ENCODE results near the gene CELA1.
"Not testable (repeated sequence)": the region's sequence is repeated elsewhere in the genome, so short reads cannot be mapped to it uniquely, and the experiment has no call there.

The CELA1 gene

DNA sequence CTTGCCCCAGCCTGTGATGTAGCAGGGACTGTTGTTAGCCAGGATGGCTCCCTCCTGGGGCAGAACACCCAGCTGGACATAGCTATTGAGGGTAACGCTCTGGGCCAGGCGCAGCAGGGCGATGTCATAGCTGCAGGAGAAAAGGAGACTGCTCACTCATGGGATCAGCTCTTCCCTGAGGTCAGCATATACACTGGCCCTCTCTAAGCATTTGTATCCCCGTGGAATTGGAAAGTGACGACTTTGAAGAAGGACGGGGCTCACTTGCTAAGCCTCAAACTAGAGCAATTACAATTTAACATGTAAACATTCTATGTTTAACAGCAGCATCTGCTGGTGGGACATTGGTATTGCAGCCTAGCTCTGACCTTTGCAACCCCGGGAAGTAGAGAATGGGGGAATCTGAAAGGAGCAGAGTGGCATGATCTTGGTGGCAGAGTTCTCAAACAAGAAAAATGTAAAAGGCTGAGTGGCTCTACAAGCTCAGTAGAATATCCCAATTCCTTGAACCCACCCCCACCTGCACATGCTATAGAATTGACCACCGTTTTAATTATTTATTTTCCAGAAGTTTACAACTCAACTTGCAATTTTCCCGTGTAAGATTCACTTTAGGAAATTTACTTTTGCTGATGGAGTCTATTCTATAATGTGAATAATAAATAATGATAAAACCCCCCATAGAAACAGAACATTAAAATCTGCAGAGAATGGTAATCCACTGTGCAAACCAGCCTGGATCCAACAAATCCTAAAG, 5.0 kb downstream of the CELA1 start:
- Histone ChIP-seq H3K27me3 (ENCODE audit: insufficient read depth, poor library complexity, severe bottlenecking) (no peaks in the 10 kb centered on the region), H3K27ac (replicated peaks) (no peak overlapping the region), H3K4me3 (replicated peaks; ENCODE audit: insufficient read depth, low read length) (no peak overlapping the region)
- TF ChIP-seq SPI1 (IDR thresholded peaks at IDR 0.05; ENCODE audit: borderline replicate concordance, low read depth) (no peak), GABPA (IDR thresholded peaks at IDR 0.05; ENCODE audit: low read depth) (no peak)
- TF ChIP-seq, protein P1, sequence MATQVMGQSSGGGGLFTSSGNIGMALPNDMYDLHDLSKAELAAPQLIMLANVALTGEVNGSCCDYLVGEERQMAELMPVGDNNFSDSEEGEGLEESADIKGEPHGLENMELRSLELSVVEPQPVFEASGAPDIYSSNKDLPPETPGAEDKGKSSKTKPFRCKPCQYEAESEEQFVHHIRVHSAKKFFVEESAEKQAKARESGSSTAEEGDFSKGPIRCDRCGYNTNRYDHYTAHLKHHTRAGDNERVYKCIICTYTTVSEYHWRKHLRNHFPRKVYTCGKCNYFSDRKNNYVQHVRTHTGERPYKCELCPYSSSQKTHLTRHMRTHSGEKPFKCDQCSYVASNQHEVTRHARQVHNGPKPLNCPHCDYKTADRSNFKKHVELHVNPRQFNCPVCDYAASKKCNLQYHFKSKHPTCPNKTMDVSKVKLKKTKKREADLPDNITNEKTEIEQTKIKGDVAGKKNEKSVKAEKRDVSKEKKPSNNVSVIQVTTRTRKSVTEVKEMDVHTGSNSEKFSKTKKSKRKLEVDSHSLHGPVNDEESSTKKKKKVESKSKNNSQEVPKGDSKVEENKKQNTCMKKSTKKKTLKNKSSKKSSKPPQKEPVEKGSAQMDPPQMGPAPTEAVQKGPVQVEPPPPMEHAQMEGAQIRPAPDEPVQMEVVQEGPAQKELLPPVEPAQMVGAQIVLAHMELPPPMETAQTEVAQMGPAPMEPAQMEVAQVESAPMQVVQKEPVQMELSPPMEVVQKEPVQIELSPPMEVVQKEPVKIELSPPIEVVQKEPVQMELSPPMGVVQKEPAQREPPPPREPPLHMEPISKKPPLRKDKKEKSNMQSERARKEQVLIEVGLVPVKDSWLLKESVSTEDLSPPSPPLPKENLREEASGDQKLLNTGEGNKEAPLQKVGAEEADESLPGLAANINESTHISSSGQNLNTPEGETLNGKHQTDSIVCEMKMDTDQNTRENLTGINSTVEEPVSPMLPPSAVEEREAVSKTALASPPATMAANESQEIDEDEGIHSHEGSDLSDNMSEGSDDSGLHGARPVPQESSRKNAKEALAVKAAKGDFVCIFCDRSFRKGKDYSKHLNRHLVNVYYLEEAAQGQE (IDR thresholded peaks at IDR 0.05; ENCODE audit: insufficient replicate concordance, low read depth): no peak
- TF ChIP-seq, protein P2, sequence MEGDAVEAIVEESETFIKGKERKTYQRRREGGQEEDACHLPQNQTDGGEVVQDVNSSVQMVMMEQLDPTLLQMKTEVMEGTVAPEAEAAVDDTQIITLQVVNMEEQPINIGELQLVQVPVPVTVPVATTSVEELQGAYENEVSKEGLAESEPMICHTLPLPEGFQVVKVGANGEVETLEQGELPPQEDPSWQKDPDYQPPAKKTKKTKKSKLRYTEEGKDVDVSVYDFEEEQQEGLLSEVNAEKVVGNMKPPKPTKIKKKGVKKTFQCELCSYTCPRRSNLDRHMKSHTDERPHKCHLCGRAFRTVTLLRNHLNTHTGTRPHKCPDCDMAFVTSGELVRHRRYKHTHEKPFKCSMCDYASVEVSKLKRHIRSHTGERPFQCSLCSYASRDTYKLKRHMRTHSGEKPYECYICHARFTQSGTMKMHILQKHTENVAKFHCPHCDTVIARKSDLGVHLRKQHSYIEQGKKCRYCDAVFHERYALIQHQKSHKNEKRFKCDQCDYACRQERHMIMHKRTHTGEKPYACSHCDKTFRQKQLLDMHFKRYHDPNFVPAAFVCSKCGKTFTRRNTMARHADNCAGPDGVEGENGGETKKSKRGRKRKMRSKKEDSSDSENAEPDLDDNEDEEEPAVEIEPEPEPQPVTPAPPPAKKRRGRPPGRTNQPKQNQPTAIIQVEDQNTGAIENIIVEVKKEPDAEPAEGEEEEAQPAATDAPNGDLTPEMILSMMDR (IDR thresholded peaks at IDR 0.05; ENCODE audit: insufficient read depth, low read length): peak; percentile 99
- DNase-seq (ENCODE audit: low read depth in 1 of 2, low spot score in 1 of 2): peak in 1 of 2 experiments; percentile 76

DNA sequence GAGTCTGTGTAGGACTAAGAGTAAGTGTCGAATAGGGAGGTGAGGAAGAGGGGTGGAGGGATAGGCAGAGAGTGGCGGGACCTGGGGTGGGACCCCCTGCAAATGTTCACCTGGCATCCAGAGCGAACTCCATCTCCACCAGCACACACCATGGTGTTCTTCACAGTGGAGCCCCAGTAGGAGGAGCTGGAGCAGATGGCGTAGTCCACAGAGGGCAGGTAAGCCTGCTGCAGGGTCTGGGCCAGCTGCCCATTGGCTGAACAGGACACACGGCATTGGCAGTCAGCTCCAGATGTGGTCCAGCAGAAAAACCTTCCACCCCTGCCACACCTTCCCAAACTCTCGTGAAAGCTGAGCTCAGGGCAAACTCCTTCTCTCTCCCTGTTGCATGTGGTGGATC, 6.7 kb downstream of the CELA1 start:
- no peak overlapping the region for H3K27ac ChIP-seq (replicated peaks)
- DNase-seq (ENCODE audit: low read depth in 1 of 2, low spot score in 1 of 2): no peak
- no peaks in the 10 kb centered on the region for H3K27me3 ChIP-seq (ENCODE audit: insufficient read depth, poor library complexity, severe bottlenecking)

DNA sequence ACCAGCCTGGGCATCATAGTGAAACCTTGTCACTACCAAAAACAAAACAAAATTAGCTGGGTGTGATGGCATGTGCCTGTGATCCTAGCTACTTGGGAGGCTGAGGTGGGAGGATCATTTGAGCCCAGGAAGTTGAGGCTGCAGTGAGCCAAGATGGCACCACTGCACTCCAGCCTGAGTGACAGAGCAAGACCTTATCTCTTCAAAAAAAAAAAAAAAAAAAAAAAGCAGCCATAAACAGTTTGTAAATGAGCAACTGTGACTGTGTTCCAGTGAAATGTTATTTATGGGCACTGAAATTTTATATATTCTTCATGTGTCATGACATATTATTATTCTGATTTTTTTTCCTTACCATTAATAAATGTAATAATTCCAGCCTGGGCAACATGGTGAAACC, 9.1 kb downstream of the CELA1 start:
- H3K27me3 ChIP-seq (ENCODE audit: insufficient read depth, poor library complexity, severe bottlenecking); H3K4me3 ChIP-seq (replicated peaks; ENCODE audit: insufficient read depth, low read length): not testable (repeated sequence)

More for the DNA sequence above, 6.7 kb downstream of the CELA1 start:
- H3K4me3 ChIP-seq (replicated peaks; ENCODE audit: insufficient read depth, low read length): no peak overlapping the region
- TF ChIP-seq, protein P1 (IDR thresholded peaks at IDR 0.05; ENCODE audit: insufficient replicate concordance, low read depth): no peak
- TF ChIP-seq POLR2AphosphoS5 (IDR thresholded peaks at IDR 0.05; ENCODE audit: low read depth): no peak
- no peak for TF ChIP-seq SPI1 (IDR thresholded peaks at IDR 0.05; ENCODE audit: borderline replicate concordance, low read depth)
- no peak for TF ChIP-seq GABPA (IDR thresholded peaks at IDR 0.05; ENCODE audit: low read depth)
- TF ChIP-seq, protein P2 (IDR thresholded peaks at IDR 0.05; ENCODE audit: insufficient read depth, low read length): no peak

DNA sequence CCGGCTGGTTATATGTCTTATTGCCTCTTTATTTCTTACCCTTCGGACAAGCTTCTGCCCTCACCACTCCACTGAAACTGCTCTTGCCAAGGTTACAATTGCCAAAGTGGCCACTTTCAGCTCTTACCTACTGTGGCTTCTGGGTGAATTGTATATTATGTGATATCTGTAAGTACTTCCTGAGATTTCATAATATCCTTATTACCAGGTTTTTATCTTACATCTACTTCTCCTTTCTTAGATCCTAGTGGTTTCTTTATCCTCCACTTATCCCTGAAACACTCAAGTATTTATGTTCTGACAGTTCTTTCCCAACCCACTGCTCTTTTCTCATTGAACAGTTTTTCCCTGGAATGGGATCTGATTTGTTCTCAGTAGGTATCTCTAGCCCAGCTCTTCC, 10.5 kb downstream of the CELA1 start:
- DNase-seq (ENCODE audit: low read depth in 1 of 2, low spot score in 1 of 2): peak; percentile 67 to 69
- Histone ChIP-seq H3K27me3 (ENCODE audit: insufficient read depth, poor library complexity, severe bottlenecking) (no peaks in the 10 kb centered on the region), H3K4me3 (replicated peaks; ENCODE audit: insufficient read depth, low read length) (no peak overlapping the region), H3K27ac (replicated peaks) (peak overlapping the region; percentile 14; the same call in 1 of the 2 replicates)
- TF ChIP-seq GABPA (IDR thresholded peaks at IDR 0.05; ENCODE audit: low read depth) (no peak), POLR2AphosphoS5 (IDR thresholded peaks at IDR 0.05; ENCODE audit: low read depth) (no peak), SPI1 (IDR thresholded peaks at IDR 0.05; ENCODE audit: borderline replicate concordance, low read depth) (peak; percentile 31; the same call in 1 of the 2 replicates)
- TF ChIP-seq, protein P1 (IDR thresholded peaks at IDR 0.05; ENCODE audit: insufficient replicate concordance, low read depth): no peak
- TF ChIP-seq, protein P2 (IDR thresholded peaks at IDR 0.05; ENCODE audit: insufficient read depth, low read length): no peak

More for the DNA sequence above, 9.1 kb downstream of the CELA1 start:
- not testable (repeated sequence) for DNase-seq (ENCODE audit: low read depth in 1 of 2, low spot score in 1 of 2); H3K27ac ChIP-seq (replicated peaks)

Data from HL-60 (cell line).